ENCODE data around the gene TMEM39B.

Gene TMEM39B

DNA sequence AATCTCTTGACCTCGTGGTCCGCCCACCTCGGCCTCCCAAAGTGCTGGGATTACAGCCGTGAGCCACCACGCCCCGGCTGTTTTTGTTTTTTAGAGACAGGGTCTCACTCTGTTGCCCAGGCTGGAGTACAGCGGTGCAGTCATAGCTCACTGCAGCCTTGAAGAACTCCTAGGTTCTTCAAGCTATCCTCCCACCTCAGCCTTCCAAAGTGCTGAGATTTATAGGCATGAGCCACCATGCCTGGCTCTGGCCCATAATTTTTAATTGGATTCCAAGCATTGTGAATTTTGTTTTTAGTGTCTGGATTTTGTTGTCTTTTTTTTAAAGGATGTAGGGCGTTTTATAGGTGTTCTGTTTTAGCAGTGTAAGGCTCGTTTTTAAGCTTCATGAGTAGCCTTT is 78.1 kb downstream of the TMEM39B start:
- DNase-seq (ENCODE audit: insufficient read length, low spot score) (no peak), FAIRE-seq (no peak)

DNA sequence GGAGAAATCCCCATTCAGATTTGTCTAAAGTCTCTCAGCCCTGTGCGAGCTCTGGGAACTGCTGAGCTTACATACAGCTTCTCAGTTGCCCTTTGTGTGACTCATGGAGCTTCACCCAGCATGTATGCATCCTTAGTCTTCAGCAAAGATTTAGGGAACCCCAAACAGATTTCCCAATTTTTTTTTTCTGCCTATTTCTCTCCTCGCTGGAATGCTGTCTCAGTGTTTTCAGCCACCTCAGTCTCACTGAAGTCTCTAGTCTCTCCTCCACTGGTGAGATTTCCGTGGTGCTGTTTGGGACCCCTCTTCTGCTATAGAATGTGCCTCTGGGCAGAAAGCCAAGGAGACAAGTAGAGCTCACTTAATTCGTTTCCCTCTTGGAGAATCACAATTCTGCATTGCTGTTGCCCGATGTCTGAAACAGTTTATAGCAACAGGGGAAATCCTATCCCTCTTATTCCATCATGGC is 78.6 kb downstream of the TMEM39B start:
- DNase-seq (ENCODE audit: insufficient read length, low spot score) (peak; percentile 27), FAIRE-seq (no peak)
